Measurements from ENCODE around the gene ZNF536. TPM values are rescaled to one million over a fixed set of nuclear protein-coding genes. Genes with fewer than 3 reads are reported as not detected.
A peak's percentile ranks its signal among the peaks of the same experiment; 100 is the strongest.

ZNF536 gene
- 2.6 TPM for polyA plus RNA-seq (ENCODE audit: insufficient read length)
- long read RNA-seq, donor 1 = 0 reads
- long read RNA-seq, donor 2 = 0 reads
- long read RNA-seq, donor 3 = 0 reads
- long read RNA-seq, donor 4 = 0 reads
- long read RNA-seq, donor 5 = 0 reads
- long read RNA-seq, donor 6 = 0 reads
- long read RNA-seq, donor 7 = 0 reads
- long read RNA-seq, donor 8 = 0 reads

GRCh38 chr19:30371960-30372824, at the start of gene ZNF536:
Gene ZNF536 (plus strand): TSS chr19:30372384. CDS start chr19:30443563, 71,179 bp downstream.
- DNase-seq = no peak

GRCh38 chr19:30322641-30323320, 49.4 kb upstream of the ZNF536 start:
- no peak for DNase-seq

GRCh38 chr19:30323904-30324303, 48.3 kb upstream of the ZNF536 start:
- DNase-seq = no peak

- no peak for DNase-seq
Measured at GRCh38 chr19:30324982-30325381, 47.2 kb upstream of the ZNF536 start.

- DNase-seq = peak; percentile 36
Measured at GRCh38 chr19:30325676-30326392, 46.4 kb upstream of the ZNF536 start.

GRCh38 chr19:30326393-30326710, 45.8 kb upstream of the ZNF536 start:
- no peak for DNase-seq

- no peak for DNase-seq
Measured at GRCh38 chr19:30327331-30327730, 44.9 kb upstream of the ZNF536 start.

GRCh38 chr19:30328096-30328495, 44.1 kb upstream of the ZNF536 start:
- DNase-seq = no peak

- DNase-seq = no peak
Measured at GRCh38 chr19:30330266-30330665, 41.9 kb upstream of the ZNF536 start.

GRCh38 chr19:30332445-30333234, 39.5 kb upstream of the ZNF536 start:
- no peak for DNase-seq

GRCh38 chr19:30333291-30334065, 38.7 kb upstream of the ZNF536 start:
- DNase-seq = no peak

GRCh38 chr19:30334841-30335240, 37.3 kb upstream of the ZNF536 start:
- DNase-seq = no peak

- DNase-seq = no peak
Measured at GRCh38 chr19:30335306-30335886, 36.8 kb upstream of the ZNF536 start.

- no peak for DNase-seq
Measured at GRCh38 chr19:30336290-30336689, 35.9 kb upstream of the ZNF536 start.

GRCh38 chr19:30338041-30338456, 34.1 kb upstream of the ZNF536 start:
- DNase-seq = no peak

GRCh38 chr19:30338878-30339623, 33.1 kb upstream of the ZNF536 start:
- DNase-seq = no peak

GRCh38 chr19:30339624-30340525, 32.3 kb upstream of the ZNF536 start:
- DNase-seq = no peak

- peak; percentile 47 for DNase-seq
Measured at GRCh38 chr19:30340771-30341561, 31.2 kb upstream of the ZNF536 start.
